HepG2 (cell line): ENCODE measurements around the gene GJA3. TPM values are rescaled to one million over a fixed set of nuclear protein-coding genes. Genes with fewer than 3 reads are reported as not detected.
A peak's percentile ranks its signal among the peaks of the same experiment; 100 is the strongest.

ENCODE experiments used
- ATAC-seq: fragments of 200-7000 bp; cut with Tn5 transposase; 3 replicates; pipeline ENCODE4 v1.9.1; 2020; ENCODE audit warnings: mild to moderate bottlenecking, moderate library complexity
- BruUV-seq: library from RNA; stranded (reverse); fragments of 400-500 nt; replicated peaks from 2 replicates; lab custom pipeline; 2021; lab: Mats Ljungman, UMichigan
- CTCF ChIA-PET: fragments of 300-600 bp; formaldehyde crosslinking; extraction: SDS; loops from one replicate; lab custom pipeline; 2021; ENCODE audit warnings: low total read pairs, inconsistent platforms, low intra/inter-chr PET ratio; lab: Yijun Ruan, JAX
- POLR2A ChIA-PET: fragments of 350-600 bp; sonication (Branson Sonifier 250); formaldehyde crosslinking; loops from one replicate; lab custom pipeline; 2020; ENCODE audit warnings: antibody characterized with exemption, inconsistent platforms; lab: Yijun Ruan, JAX
- DNase-seq: peaks from one replicate; pipeline ENCODE4 v3.0.0-alpha.2; 2015; ENCODE audit warnings: low spot score
- FAIRE-seq: peaks from 3 replicates; lab custom pipeline; 2011; peaks lifted over from hg19 to GRCh38; lab: Jason Lieb, UNC
- H2AFZ ChIP-seq: one replicate; pipeline ENCODE4 v1.6.1; 2011; ENCODE audit warnings: low read length, inconsistent platforms
- H3K27ac ChIP-seq: fragments of 300-600 bp; 3 replicates; pipeline ENCODE4 v1.8.0; 2011; ENCODE audit warnings: mixed run types, mild to moderate bottlenecking, mixed read lengths, low read length, inconsistent platforms; ENCODE audit not compliant: insufficient read depth; ENCODE audit errors: extremely low read length
- H3K27me3 ChIP-seq, 2 experiments: fragments of 200-600 bp in 1 of 2; 2 replicates in 1 of 2; 3 replicates in 1 of 2; pipeline versions ENCODE4 v1.6.0 to v1.8.0; 2011; ENCODE audit warnings: low read length in 2 of 2, mild to moderate bottlenecking in 2 of 2, moderate library complexity in 2 of 2, inconsistent platforms in 1 of 2; ENCODE audit not compliant: insufficient read depth in 2 of 2, control insufficient read depth in 1 of 2
- H3K36me3 ChIP-seq, 2 experiments: fragments of 200-600 bp in 1 of 2; replicated peaks in 1 of 2; 2 replicates in 1 of 2; 3 replicates in 1 of 2; pipeline versions ENCODE4 v1.5.1 to v1.8.0; 2011; ENCODE audit warnings: low read length in 2 of 2, inconsistent platforms in 1 of 2; ENCODE audit not compliant: insufficient read depth in 2 of 2, control insufficient read depth in 1 of 2
- H3K4me1 ChIP-seq: 2 replicates; pipeline ENCODE4 v1.5.1; 2012; ENCODE audit warnings: low read length, inconsistent platforms; ENCODE audit not compliant: insufficient read depth
- H3K4me2 ChIP-seq: 2 replicates; pipeline ENCODE4 v1.6.0; 2011; ENCODE audit warnings: low read depth, low read length, inconsistent platforms
- H3K4me3 ChIP-seq, 3 experiments: fragments of 200-600 bp in 1 of 3; sonication (generic), shearing (Covaris generic) in 1 of 3; replicated peaks in 1 of 3; 2 replicates each; pipeline ENCODE4 v1.5.1; 2011 to 2016; ENCODE audit warnings: low read length in 3 of 3, inconsistent platforms in 2 of 3, low read depth in 2 of 3, mild to moderate bottlenecking in 2 of 3, control low read depth in 1 of 3, mixed read lengths in 1 of 3; ENCODE audit not compliant: insufficient read depth in 1 of 3
- H3K79me2 ChIP-seq: one replicate; pipeline ENCODE4 v1.6.1; 2011; ENCODE audit warnings: low read length, inconsistent platforms; ENCODE audit not compliant: insufficient read depth
- H3K9ac ChIP-seq: 2 replicates; pipeline ENCODE4 v1.6.0; 2011; ENCODE audit warnings: mild to moderate bottlenecking, low read depth, low read length, inconsistent platforms; ENCODE audit not compliant: insufficient read depth
- H3K9me3 ChIP-seq: 2 replicates; pipeline ENCODE4 v1.5.1; 2012; ENCODE audit warnings: mild to moderate bottlenecking, low read length
- H4K20me1 ChIP-seq: 2 replicates; pipeline ENCODE4 v1.6.0; 2011; ENCODE audit warnings: inconsistent platforms, mild to moderate bottlenecking, low read length, moderate library complexity; ENCODE audit not compliant: insufficient read depth
- ATRX ChIP-seq: sonication (generic); formaldehyde crosslinking; IDR thresholded peaks from 2 replicates; pipeline ENCODE4 v1.4.0; 2020; ENCODE audit warnings: missing genetic modification reagents, borderline replicate concordance
- DR1 ChIP-seq: sonication (generic); formaldehyde crosslinking; IDR thresholded peaks from 2 replicates; pipeline ENCODE4 v1.8.0; 2021; ENCODE audit warnings: mild to moderate bottlenecking, missing genetic modification reagents, inconsistent platforms
- PHF8 ChIP-seq: sonication (generic); formaldehyde crosslinking; IDR thresholded peaks from 2 replicates; pipeline ENCODE4 v1.5.0; 2020; ENCODE audit warnings: missing genetic modification reagents
- TBL1XR1 ChIP-seq: fragments of 150-350 bp; IDR thresholded peaks from 2 replicates; pipeline ENCODE4 v1.6.1; 2014; ENCODE audit warnings: borderline replicate concordance, low read length; ENCODE audit not compliant: partially characterized antibody
- U2AF1 ChIP-seq: fragments of 200-400 bp; formaldehyde crosslinking; optimal IDR thresholded peaks from 2 replicates; pipeline ENCODE3; 2017; ENCODE audit warnings: mild to moderate bottlenecking, low read depth, low read length
- ZBTB3 ChIP-seq: sonication (generic); formaldehyde crosslinking; IDR thresholded peaks from 2 replicates; pipeline ENCODE4 v1.4.0; 2020; ENCODE audit warnings: low read depth, mild to moderate bottlenecking, moderate library complexity, missing genetic modification reagents, borderline replicate concordance
- WGBS: methylation state at CpG from one replicate; pipeline ENCODE4 v1.1.6; 2017; ENCODE audit warnings: low lambda C conversion rate; 5-methylcytosine and 5-hydroxymethylcytosine counted together
- in situ Hi-C: cut with HindIII; loops from 2 replicates; pipeline ENCODE4 v1.10.0; 2017; ENCODE audit warnings: low pct_unique_long_range_greater_than_20kb; ENCODE audit not compliant: extremely low pct_ligation_motif_present
- intact Hi-C: fragments of 100-400 bp; cut with micrococcal nuclease; formaldehyde crosslinking; loops from one replicate; pipeline ENCODE4 v1.10.0; 2022; ENCODE audit not compliant: unreplicated experiment
- polyA plus RNA-seq, 8 experiments: library from polyadenylated mRNA; depleted of rRNA in 3 of 8; stranded (reverse) in 7 of 8; unstranded in 1 of 8; fragments of >200 nt; fragmentation: Illumina TruSeq in 4 of 8; extraction: Trizol in 4 of 8; gene quantifications; 2 replicates each; pipeline versions ENCODE4 v1.2.1 to v1.2.3, GENCODE V29; 2011 to 2016; ENCODE audit warnings: low read depth in 4 of 8, missing spikeins in 1 of 8, mixed read lengths in 1 of 8; ENCODE audit not compliant: insufficient read depth in 1 of 8
- total RNA-seq, 5 experiments: library from RNA; depleted of rRNA; stranded (reverse); fragments of >200 nt; fragmentation: Illumina TruSeq; extraction: Trizol; gene quantifications; 2 replicates each; pipeline ENCODE4 v1.2.3, GENCODE V29; 2016; ENCODE audit warnings: low read depth in 1 of 5
- TF ChIP-seq, protein P1 (sequence below): sonication (generic); formaldehyde crosslinking; IDR thresholded peaks from 2 replicates; pipeline ENCODE4 v1.9.0; 2021; ENCODE audit warnings: missing genetic modification reagents, borderline replicate concordance
- TF ChIP-seq, protein P2 (sequence below): sonication (generic); formaldehyde crosslinking; IDR thresholded peaks from 2 replicates; pipeline ENCODE4; 2020; ENCODE audit warnings: missing genetic modification reagents, mild to moderate bottlenecking, borderline replicate concordance

GJA3 gene
- total and polyA plus RNA-seq, 2 of the 13 experiments (the other 11 are each of a cell fraction or from before 2014, with no cell fraction given) = 0.04 TPM

DNA sequence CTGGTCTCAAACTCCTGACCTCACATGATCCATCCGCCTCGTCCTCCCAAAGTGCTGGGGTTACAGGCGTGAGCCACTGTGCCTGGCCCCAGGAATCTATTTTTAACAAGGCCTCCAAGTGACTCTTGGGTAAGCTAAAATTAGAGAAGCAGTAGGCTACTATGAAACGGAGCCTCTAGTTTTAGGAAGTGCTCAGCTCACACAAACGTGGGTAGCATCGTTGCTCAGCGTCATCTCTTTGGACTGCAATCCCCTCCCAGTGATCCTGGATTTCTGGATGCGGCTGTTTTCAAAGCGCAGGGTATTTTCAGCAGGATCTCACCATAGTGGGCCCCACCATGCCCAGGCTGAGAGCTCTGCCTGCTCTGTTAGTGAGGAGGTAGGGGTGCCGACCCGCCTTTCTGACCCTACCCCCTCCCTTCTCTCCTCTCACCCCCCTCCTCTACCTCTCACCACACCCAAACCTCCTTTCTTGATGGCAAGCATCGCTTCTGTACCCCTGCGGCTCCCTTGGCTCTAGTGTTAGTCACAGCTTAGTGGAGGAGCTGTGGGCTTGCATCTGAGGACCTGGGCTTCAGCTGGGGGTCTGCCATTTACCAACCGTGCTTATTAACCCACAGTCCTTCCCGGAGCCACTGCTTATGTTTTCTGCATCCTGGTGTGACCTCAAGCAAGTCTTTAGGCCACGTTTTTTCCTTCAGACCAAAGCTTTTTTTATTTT lies 34.2 kb downstream of the GJA3 start:
- ATAC-seq (no peak), DNase-seq (no peak), FAIRE-seq (no peak)
- Histone ChIP-seq H3K4me2 (peak overlapping the region; percentile 88), H3K36me3 (no peaks in the 10 kb centered on the region), H2AFZ (no peak overlapping the region), H3K27ac (no peak overlapping the region), H3K9ac (no peak overlapping the region), H3K79me2 (no peaks in the 10 kb centered on the region), H3K4me3 (peak overlapping the region in 1 of 3 experiments; percentile 79; a peak in 2 of 6 replicates), H3K9me3 (no peaks in the 10 kb centered on the region), H3K4me1 (peaks cover 39% of the 10 kb centered on the region), H3K27me3 (no peaks in the 10 kb centered on the region), H4K20me1 (no peaks in the 10 kb centered on the region)
- TSS peak; percentile 79 for BruUV-seq
- in situ Hi-C loops = no loop called here
- intact Hi-C loops = no loop called here
- ChIA-PET POLR2A (interaction anchor here (0.7 kb wide), 1 partner anchor 55 kb away, joined by 3 read pairs; no protein-coding TSS in a partner anchor), CTCF (no interaction called here)
- TF ChIP-seq DR1 (CRISPR knock-in tag) = no peak
- no peak for TF ChIP-seq PHF8 (CRISPR knock-in tag)
- TF ChIP-seq U2AF1 = peak; percentile 13
- TF ChIP-seq ZBTB3 (CRISPR knock-in tag) = no peak
- 40% methylated on average over 16 of the region's 16 CpGs for WGBS

DNA sequence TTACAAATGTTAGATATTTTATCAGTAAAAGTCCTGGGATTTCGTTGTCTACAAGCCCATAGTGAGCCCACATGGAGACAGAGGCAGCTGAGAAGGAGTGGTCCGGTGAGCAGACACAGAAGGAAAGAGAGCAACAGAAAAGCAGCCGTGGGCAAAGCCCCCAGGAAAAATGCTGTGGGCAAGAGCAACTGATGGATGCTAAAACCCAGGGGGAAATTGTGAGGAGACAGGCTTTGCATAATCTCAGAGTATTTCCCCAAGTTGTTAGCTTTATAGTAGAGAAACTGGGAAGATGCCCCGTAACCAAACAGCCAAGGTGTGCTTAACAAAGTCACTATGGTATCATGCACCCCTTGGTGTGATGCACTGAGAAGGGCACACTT lies 35.1 kb downstream of the GJA3 start:
- no peaks in the 10 kb centered on the region for H3K36me3 ChIP-seq
- no peaks in the 10 kb centered on the region for H3K27me3 ChIP-seq
- intact Hi-C loops (no loop called here), in situ Hi-C loops (no loop called here)
- no peak overlapping the region for H3K4me2 ChIP-seq
- H3K79me2 ChIP-seq = no peaks in the 10 kb centered on the region
- no peak overlapping the region for H2AFZ ChIP-seq
- no peak for ATAC-seq
- POLR2A ChIA-PET = no interaction called here
- H3K4me3 ChIP-seq = no peak overlapping the region
- no peaks in the 10 kb centered on the region for H3K9me3 ChIP-seq
- no peak for FAIRE-seq
- CTCF ChIA-PET = no interaction called here
- H4K20me1 ChIP-seq = no peaks in the 10 kb centered on the region
- TF ChIP-seq, protein P1, sequence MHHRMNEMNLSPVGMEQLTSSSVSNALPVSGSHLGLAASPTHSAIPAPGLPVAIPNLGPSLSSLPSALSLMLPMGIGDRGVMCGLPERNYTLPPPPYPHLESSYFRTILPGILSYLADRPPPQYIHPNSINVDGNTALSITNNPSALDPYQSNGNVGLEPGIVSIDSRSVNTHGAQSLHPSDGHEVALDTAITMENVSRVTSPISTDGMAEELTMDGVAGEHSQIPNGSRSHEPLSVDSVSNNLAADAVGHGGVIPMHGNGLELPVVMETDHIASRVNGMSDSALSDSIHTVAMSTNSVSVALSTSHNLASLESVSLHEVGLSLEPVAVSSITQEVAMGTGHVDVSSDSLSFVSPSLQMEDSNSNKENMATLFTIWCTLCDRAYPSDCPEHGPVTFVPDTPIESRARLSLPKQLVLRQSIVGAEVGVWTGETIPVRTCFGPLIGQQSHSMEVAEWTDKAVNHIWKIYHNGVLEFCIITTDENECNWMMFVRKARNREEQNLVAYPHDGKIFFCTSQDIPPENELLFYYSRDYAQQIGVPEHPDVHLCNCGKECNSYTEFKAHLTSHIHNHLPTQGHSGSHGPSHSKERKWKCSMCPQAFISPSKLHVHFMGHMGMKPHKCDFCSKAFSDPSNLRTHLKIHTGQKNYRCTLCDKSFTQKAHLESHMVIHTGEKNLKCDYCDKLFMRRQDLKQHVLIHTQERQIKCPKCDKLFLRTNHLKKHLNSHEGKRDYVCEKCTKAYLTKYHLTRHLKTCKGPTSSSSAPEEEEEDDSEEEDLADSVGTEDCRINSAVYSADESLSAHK (CRISPR knock-in tag) = no peak
- TF ChIP-seq ATRX (no peak), TBL1XR1 (no peak)
- TF ChIP-seq, protein P2, sequence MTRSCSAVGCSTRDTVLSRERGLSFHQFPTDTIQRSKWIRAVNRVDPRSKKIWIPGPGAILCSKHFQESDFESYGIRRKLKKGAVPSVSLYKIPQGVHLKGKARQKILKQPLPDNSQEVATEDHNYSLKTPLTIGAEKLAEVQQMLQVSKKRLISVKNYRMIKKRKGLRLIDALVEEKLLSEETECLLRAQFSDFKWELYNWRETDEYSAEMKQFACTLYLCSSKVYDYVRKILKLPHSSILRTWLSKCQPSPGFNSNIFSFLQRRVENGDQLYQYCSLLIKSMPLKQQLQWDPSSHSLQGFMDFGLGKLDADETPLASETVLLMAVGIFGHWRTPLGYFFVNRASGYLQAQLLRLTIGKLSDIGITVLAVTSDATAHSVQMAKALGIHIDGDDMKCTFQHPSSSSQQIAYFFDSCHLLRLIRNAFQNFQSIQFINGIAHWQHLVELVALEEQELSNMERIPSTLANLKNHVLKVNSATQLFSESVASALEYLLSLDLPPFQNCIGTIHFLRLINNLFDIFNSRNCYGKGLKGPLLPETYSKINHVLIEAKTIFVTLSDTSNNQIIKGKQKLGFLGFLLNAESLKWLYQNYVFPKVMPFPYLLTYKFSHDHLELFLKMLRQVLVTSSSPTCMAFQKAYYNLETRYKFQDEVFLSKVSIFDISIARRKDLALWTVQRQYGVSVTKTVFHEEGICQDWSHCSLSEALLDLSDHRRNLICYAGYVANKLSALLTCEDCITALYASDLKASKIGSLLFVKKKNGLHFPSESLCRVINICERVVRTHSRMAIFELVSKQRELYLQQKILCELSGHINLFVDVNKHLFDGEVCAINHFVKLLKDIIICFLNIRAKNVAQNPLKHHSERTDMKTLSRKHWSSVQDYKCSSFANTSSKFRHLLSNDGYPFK (CRISPR knock-in tag) = no peak
- no peak overlapping the region for H3K27ac ChIP-seq
- BruUV-seq = no TSS peak
- DNase-seq = no peak
- H3K4me1 ChIP-seq = peaks cover 43% of the 10 kb centered on the region
- 47% methylated on average over 4 of the region's 4 CpGs for WGBS
- H3K9ac ChIP-seq = no peak overlapping the region
